GM23338 (cell line): ENCODE measurements around the gene USP2. TPM values are rescaled to one million over a fixed set of nuclear protein-coding genes. Genes with fewer than 3 reads are reported as not detected.

Source experiments
- ATAC-seq: fragments of 200-7000 bp; cut with Tn5 transposase; 3 replicates; pipeline ENCODE4 v1.9.1; 2020
- DNase-seq: peaks from one replicate; pipeline ENCODE4 v3.0.0-alpha.2; 2015; ENCODE audit warnings: low spot score
- H2AFZ ChIP-seq: fragments of 200-600 bp; sonication (generic); 2 replicates; pipeline ENCODE4 v1.8.0; 2016; ENCODE audit warnings: antibody characterized with exemption, mild to moderate bottlenecking, moderate library complexity
- H3F3A ChIP-seq: fragments of 200-600 bp; sonication (generic); replicated peaks from 2 replicates; pipeline ENCODE4 v1.8.0; 2017; ENCODE audit warnings: antibody characterized with exemption, mixed run types, low read depth
- H3K27ac ChIP-seq: fragments of 200-600 bp; sonication (generic); 2 replicates; pipeline ENCODE4 v1.6.1; 2016; ENCODE audit warnings: low read depth
- H3K27me3 ChIP-seq: fragments of 200-600 bp; sonication (generic); 2 replicates; pipeline ENCODE4 v1.8.0; 2016; ENCODE audit warnings: mild to moderate bottlenecking, mixed run types, moderate library complexity; ENCODE audit not compliant: insufficient read depth
- H3K36me3 ChIP-seq: fragments of 200-600 bp; sonication (generic); 2 replicates; pipeline ENCODE4 v1.8.0; 2016; ENCODE audit warnings: mild to moderate bottlenecking; ENCODE audit not compliant: insufficient read depth
- H3K4me1 ChIP-seq: fragments of 200-600 bp; sonication (generic); 2 replicates; pipeline ENCODE4 v1.8.0; 2016; ENCODE audit warnings: mild to moderate bottlenecking, moderate library complexity; ENCODE audit not compliant: insufficient read depth
- H3K4me2 ChIP-seq: fragments of 200-600 bp; sonication (generic); 2 replicates; pipeline ENCODE4 v1.7.1; 2017; ENCODE audit warnings: mixed run types
- H3K4me3 ChIP-seq: fragments of 200-600 bp; sonication (generic); 2 replicates; pipeline ENCODE4 v1.6.1; 2016; ENCODE audit warnings: mixed run types
- H3K79me2 ChIP-seq: fragments of 200-600 bp; sonication (generic); replicated peaks from 2 replicates; pipeline ENCODE4 v1.8.0; 2017; ENCODE audit warnings: mild to moderate bottlenecking; ENCODE audit not compliant: insufficient read depth
- H3K9me2 ChIP-seq: fragments of 200-600 bp; sonication (generic); 2 replicates; pipeline ENCODE4 v1.8.0; 2017; ENCODE audit not compliant: insufficient read depth
- H4K20me1 ChIP-seq: fragments of 200-600 bp; sonication (generic); replicated peaks from 2 replicates; pipeline ENCODE4 v1.8.0; 2017; ENCODE audit warnings: mild to moderate bottlenecking; ENCODE audit not compliant: insufficient read depth
- H3K27ac Mint-ChIP-seq: 2 replicates; pipeline ENCODE4 v1.8.0; 2020; ENCODE audit warnings: inconsistent platforms, mild to moderate bottlenecking, moderate library complexity, mixed read lengths
- H3K27me3 Mint-ChIP-seq: 3 replicates; pipeline ENCODE4 v1.8.0; 2022; ENCODE audit warnings: low read depth, mild to moderate bottlenecking, moderate library complexity, mixed read lengths, inconsistent platforms; ENCODE audit not compliant: insufficient read depth, poor library complexity
- H3K36me3 Mint-ChIP-seq: 3 replicates; pipeline ENCODE4 v1.8.0; 2021; ENCODE audit warnings: low read depth, mild to moderate bottlenecking, inconsistent platforms, moderate library complexity, mixed read lengths
- H3K4me1 Mint-ChIP-seq: 3 replicates; pipeline ENCODE4 v1.8.0; 2020; ENCODE audit warnings: mild to moderate bottlenecking, inconsistent platforms, mixed read lengths
- H3K4me3 Mint-ChIP-seq: 3 replicates; pipeline ENCODE4 v1.8.0; 2021; ENCODE audit warnings: moderate library complexity, mild to moderate bottlenecking, inconsistent platforms, mixed read lengths
- H3K9me3 Mint-ChIP-seq: 3 replicates; pipeline ENCODE4 v1.8.0; 2020; ENCODE audit warnings: moderate library complexity, mild to moderate bottlenecking, inconsistent platforms, mixed read lengths
- POLR2AphosphoS5 ChIP-seq: IDR thresholded peaks from 2 replicates; pipeline ENCODE4 v1.6.1; 2016; ENCODE audit warnings: antibody characterized with exemption, low read depth
- ZNF462 ChIP-seq: fragments of 250-450 bp; sonication (Bioruptor Pico); IDR thresholded peaks from 2 replicates; pipeline ENCODE4 v1.5.0; 2020; ENCODE audit warnings: mild to moderate bottlenecking, moderate library complexity
- polyA plus RNA-seq: library from polyadenylated mRNA; unstranded; fragments of >200 nt; fragmentation: Nextera tagmentation; extraction: Ambion mirVana; gene quantifications from 2 replicates; pipeline ENCODE4 v1.2.1, GENCODE V29; 2016
- total RNA-seq: library from RNA; depleted of rRNA; stranded (reverse); fragments of >200 nt; shearing (Covaris generic); gene quantifications from 2 replicates; pipeline ENCODE4 v1.2.3, GENCODE V29; 2014
- TF ChIP-seq, protein P1 (sequence below), 2 experiments: fragments of 200-600 bp in 1 of 2; sonication (generic) in 1 of 2; conservative IDR thresholded peaks; 2 replicates each; pipeline versions ENCODE4 v1.5.1 to v1.6.1; 2016 to 2017; ENCODE audit warnings: antibody characterized with exemption in 2 of 2, low read depth in 2 of 2, mild to moderate bottlenecking in 2 of 2, moderate library complexity in 1 of 2

The USP2 gene
- total and polyA plus RNA-seq, 2 experiments from 2014 or later: 4.9 to 5.0 TPM

DNA sequence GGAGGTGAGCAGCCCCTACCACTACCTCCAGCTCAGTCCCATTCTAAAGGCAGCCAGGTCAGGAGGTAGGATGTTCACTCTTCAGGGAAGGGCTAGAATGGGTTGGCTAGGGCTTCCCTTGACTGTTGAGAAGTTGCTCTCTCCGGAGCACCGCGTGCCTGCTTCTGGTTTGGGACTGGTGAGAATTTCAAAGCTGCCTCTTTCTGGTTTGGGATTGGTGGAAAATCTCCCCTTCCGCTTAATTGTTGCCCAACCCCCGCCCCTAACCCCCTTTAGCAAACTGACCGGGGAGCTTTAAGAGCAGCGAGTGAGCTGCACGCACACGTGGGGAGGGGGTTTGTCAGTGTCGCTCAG, 686 bp downstream of the USP2 start:
- Histone ChIP-seq H3K27ac (no peak overlapping the region), H3K36me3 (no peaks in the 10 kb centered on the region), H3K27me3 (peaks cover 21% of the 10 kb centered on the region), H3K4me1 (peaks cover 45% of the 10 kb centered on the region), H3K9me2 (no peaks in the 10 kb centered on the region), H2AFZ (peak overlapping the region; percentile 99), H3K4me2 (peak overlapping the region; percentile 87), H3F3A (peaks cover 10% of the 10 kb centered on the region; the same call in 1 of the 2 replicates), H3K4me3 (peak overlapping the region; percentile 68), H4K20me1 (no peaks in the 10 kb centered on the region), H3K79me2 (no peaks in the 10 kb centered on the region)
- Mint-ChIP-seq H3K4me1 (peaks cover 37% of the 10 kb centered on the region), H3K9me3 (no peaks in the 10 kb centered on the region), H3K27ac (no peak overlapping the region), H3K4me3 (no peak overlapping the region), H3K27me3 (peaks cover 26% of the 10 kb centered on the region), H3K36me3 (no peaks in the 10 kb centered on the region)
- peak; percentile 20; the same call in 1 of the 2 replicates for TF ChIP-seq POLR2AphosphoS5
- TF ChIP-seq ZNF462 (CRISPR knock-in tag): no peak
- ATAC-seq (peak; percentile 9), DNase-seq (peak; percentile 75)

DNA sequence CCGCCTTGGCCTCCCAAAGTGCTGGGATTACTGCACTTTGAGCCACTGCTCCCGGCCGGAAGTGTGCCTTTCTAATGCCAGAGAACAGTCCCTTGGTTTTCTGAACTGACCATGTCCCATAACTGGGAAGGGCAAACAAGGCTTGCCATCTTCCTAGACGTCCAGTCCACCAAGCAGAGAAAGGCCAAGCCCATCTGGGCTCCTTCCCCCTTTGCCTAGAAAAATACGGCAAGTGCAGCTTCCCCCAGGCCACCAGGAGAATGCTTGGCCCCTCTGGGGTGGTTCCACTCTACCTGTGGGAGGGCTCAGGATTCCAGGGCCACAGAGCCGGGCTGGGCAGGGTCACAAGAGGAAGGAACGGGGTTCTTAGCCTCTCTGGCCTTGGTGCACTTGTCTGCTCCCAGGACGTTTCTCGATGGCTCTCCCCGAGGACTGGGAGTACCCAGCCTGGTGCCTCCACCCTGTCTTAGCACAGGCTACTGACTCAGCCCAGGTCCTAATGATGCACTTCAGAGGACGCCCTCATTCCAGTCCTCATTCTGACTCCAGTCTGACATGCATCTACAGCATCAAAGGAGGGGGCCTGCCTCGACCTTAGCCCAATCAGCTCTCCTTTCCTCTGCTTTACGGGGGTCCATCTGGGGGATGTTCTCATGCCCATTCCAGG, 1.2 kb downstream of the USP2 start:
- Mint-ChIP-seq H3K27ac (no peak overlapping the region), H3K27me3 (peaks cover 31% of the 10 kb centered on the region), H3K4me1 (peaks cover 42% of the 10 kb centered on the region), H3K36me3 (no peaks in the 10 kb centered on the region), H3K4me3 (no peak overlapping the region), H3K9me3 (no peaks in the 10 kb centered on the region)
- peaks cover 10% of the 10 kb centered on the region; the same call in 1 of the 2 replicates for H3F3A ChIP-seq
- H3K36me3 ChIP-seq: no peaks in the 10 kb centered on the region
- no peaks in the 10 kb centered on the region for H3K9me2 ChIP-seq
- H4K20me1 ChIP-seq: no peaks in the 10 kb centered on the region
- H3K27ac ChIP-seq: no peak overlapping the region
- ATAC-seq (no peak), DNase-seq (no peak)
- H3K4me2 ChIP-seq: peak overlapping the region; percentile 87
- no peaks in the 10 kb centered on the region for H3K79me2 ChIP-seq
- peak overlapping the region; percentile 68 for H3K4me3 ChIP-seq
- peak overlapping the region; percentile 99 for H2AFZ ChIP-seq
- H3K27me3 ChIP-seq: peaks cover 21% of the 10 kb centered on the region
- peaks cover 47% of the 10 kb centered on the region for H3K4me1 ChIP-seq
- TF ChIP-seq, protein P1, sequence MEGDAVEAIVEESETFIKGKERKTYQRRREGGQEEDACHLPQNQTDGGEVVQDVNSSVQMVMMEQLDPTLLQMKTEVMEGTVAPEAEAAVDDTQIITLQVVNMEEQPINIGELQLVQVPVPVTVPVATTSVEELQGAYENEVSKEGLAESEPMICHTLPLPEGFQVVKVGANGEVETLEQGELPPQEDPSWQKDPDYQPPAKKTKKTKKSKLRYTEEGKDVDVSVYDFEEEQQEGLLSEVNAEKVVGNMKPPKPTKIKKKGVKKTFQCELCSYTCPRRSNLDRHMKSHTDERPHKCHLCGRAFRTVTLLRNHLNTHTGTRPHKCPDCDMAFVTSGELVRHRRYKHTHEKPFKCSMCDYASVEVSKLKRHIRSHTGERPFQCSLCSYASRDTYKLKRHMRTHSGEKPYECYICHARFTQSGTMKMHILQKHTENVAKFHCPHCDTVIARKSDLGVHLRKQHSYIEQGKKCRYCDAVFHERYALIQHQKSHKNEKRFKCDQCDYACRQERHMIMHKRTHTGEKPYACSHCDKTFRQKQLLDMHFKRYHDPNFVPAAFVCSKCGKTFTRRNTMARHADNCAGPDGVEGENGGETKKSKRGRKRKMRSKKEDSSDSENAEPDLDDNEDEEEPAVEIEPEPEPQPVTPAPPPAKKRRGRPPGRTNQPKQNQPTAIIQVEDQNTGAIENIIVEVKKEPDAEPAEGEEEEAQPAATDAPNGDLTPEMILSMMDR (conservative IDR thresholded peaks at IDR 0.05; ENCODE audit: low read depth in 2 of 2): no peak
- TF ChIP-seq ZNF462 (CRISPR knock-in tag): no peak
